ENCODE results near the gene ZBTB3. TPM values are rescaled to one million over a fixed set of nuclear protein-coding genes. Genes with fewer than 3 reads are reported as not detected.

ZBTB3 gene
- total and polyA plus RNA-seq, 9 of the 15 experiments (the other 6 are each of a cell fraction or from before 2014, with no cell fraction given) = 1.9 to 10.0 (median 4.9) TPM

DNA sequence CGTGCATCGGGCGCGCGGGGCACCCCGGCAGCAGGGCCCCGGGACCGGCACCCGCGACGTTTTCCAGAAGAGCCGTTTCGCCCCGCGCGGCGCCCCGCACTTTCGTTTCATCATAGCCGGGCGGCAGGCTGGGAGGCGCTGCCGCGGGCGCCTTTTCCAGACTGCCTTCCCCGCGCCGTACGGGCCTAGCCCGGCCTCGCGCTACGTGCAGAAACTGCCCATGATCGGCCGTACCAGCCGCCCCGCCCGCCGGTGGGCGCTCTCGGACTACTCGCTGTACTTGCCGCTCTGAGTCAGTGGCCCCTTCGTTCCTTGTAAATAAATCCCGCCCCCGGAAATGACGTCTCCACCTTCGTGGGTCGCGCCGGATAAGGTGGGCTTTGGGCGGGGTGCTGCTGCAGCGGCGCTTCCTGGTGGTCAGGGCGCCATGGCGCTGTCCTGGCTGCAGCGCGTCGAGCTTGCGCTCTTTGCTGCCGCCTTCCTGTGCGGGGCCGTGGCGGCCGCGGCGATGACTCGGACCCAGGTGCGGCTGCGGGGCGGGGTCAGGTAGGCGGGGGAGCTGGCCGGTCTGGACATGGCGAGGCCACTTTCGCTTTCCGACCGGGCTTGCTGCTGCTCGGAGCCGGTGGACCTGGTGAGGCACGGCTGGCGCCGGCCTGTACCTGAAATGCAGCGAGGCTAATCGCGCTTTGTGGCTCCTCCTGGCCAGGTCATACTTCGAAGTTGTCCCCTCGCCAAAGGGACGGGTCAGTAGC, 33.2 kb upstream of the ZBTB3 start, which contains the start of gene TMEM179B (continued):
- TF ChIP-seq, protein P1, sequence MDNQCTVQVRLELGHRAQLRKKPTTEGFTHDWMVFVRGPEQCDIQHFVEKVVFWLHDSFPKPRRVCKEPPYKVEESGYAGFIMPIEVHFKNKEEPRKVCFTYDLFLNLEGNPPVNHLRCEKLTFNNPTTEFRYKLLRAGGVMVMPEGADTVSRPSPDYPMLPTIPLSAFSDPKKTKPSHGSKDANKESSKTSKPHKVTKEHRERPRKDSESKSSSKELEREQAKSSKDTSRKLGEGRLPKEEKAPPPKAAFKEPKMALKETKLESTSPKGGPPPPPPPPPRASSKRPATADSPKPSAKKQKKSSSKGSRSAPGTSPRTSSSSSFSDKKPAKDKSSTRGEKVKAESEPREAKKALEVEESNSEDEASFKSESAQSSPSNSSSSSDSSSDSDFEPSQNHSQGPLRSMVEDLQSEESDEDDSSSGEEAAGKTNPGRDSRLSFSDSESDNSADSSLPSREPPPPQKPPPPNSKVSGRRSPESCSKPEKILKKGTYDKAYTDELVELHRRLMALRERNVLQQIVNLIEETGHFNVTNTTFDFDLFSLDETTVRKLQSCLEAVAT (IDR thresholded peaks at IDR 0.05) = peak in 1 of 2 experiments; percentile 49; a peak in 2 of 4 replicates
- TF ChIP-seq CBX2 (IDR thresholded peaks at IDR 0.05; ENCODE audit: insufficient read depth, low read length, poor library complexity, severe bottlenecking) = no peak
- no peak for TF ChIP-seq ZNF197 (CRISPR knock-in tag; IDR thresholded peaks at IDR 0.05; ENCODE audit: low read depth)
- peak; percentile 29 for TF ChIP-seq PRPF4 (IDR thresholded peaks at IDR 0.05; ENCODE audit: insufficient read depth, low read depth, low read length, poor library complexity, severe bottlenecking)
- no peak for TF ChIP-seq MCM7 (IDR thresholded peaks at IDR 0.05)
- TF ChIP-seq PCBP1 (IDR thresholded peaks at IDR 0.05; ENCODE audit: low read depth, low read length, poor library complexity, severe bottlenecking) = no peak
- TF ChIP-seq SMAD3 (CRISPR knock-in tag; conservative IDR thresholded peaks at IDR 0.05) = 0 out of 2 replicates have a peak, but pooled peaks have one; percentile 10
- TF ChIP-seq ILK (tag; IDR thresholded peaks at IDR 0.05; ENCODE audit: borderline replicate concordance, low read depth) = no peak
- no peak for TF ChIP-seq HMG20B (CRISPR knock-in tag; IDR thresholded peaks at IDR 0.05)
- peak; percentile 78; the same call in 1 of the 2 replicates for TF ChIP-seq ERF (CRISPR knock-in tag; IDR thresholded peaks at IDR 0.05)
- TF ChIP-seq, protein P2, sequence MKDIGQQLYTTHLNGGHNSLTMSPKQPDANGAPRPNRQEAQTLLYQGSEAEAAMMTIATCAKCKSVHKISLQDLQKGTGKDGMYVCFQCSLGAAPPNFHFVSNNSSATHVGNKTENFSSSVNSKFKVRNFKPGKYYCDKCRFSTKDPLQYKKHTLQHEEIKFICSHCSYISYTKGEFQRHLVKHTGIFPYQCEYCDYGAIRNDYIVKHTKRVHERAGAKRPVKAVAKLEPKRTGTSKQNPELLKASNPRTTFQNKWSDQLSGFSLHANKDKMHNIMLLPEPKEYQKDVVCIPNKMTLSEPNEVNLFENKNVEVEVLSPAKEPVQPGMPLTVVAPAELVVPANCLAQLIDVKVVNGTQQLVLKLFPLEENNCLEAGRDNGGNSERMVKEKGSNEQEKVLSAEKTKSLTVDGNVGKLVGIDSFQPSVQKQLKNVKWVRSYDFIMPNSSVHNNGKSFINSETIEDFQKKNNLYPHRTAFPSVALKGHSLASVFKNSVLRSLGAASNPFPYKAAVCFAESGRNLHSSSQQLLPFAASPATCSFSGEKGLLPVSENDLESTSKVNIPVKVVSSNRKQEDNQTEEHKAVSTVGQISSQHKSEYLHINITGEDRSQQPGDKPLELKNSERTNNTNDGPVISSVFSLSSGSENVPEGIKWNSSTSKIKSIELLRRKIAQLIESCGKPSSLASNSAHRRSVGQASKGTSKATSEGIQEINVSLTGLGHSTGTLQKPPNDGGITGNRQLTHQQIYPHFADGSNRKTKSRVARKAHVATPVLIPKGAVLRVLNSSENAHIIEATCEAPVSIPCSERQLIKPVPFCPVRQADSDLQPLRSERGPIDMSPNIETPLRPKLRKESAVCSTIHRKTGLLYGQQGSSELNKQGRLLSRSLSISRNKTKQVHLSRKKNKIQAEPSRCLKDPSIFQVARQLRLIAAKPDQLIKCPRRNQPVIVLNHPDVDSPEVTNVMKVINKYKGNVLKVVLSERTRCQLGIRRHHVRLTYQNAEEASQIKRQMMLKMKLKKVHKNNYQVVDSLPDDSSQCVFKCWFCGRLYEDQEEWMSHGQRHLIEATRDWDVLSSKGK (CRISPR knock-in tag; IDR thresholded peaks at IDR 0.05) = no peak
- TF ChIP-seq, protein P3, sequence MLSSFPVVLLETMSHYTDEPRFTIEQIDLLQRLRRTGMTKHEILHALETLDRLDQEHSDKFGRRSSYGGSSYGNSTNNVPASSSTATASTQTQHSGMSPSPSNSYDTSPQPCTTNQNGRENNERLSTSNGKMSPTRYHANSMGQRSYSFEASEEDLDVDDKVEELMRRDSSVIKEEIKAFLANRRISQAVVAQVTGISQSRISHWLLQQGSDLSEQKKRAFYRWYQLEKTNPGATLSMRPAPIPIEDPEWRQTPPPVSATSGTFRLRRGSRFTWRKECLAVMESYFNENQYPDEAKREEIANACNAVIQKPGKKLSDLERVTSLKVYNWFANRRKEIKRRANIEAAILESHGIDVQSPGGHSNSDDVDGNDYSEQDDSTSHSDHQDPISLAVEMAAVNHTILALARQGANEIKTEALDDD (IDR thresholded peaks at IDR 0.05) = no peak
- TF ChIP-seq ZNF140 (CRISPR knock-in tag; IDR thresholded peaks at IDR 0.05) = no peak
- TF ChIP-seq SP1 (CRISPR knock-in tag; IDR thresholded peaks at IDR 0.05) = peak; percentile 97
- no peak for TF ChIP-seq ZNF41 (CRISPR knock-in tag; conservative IDR thresholded peaks at IDR 0.05)
- TF ChIP-seq, protein P4, sequence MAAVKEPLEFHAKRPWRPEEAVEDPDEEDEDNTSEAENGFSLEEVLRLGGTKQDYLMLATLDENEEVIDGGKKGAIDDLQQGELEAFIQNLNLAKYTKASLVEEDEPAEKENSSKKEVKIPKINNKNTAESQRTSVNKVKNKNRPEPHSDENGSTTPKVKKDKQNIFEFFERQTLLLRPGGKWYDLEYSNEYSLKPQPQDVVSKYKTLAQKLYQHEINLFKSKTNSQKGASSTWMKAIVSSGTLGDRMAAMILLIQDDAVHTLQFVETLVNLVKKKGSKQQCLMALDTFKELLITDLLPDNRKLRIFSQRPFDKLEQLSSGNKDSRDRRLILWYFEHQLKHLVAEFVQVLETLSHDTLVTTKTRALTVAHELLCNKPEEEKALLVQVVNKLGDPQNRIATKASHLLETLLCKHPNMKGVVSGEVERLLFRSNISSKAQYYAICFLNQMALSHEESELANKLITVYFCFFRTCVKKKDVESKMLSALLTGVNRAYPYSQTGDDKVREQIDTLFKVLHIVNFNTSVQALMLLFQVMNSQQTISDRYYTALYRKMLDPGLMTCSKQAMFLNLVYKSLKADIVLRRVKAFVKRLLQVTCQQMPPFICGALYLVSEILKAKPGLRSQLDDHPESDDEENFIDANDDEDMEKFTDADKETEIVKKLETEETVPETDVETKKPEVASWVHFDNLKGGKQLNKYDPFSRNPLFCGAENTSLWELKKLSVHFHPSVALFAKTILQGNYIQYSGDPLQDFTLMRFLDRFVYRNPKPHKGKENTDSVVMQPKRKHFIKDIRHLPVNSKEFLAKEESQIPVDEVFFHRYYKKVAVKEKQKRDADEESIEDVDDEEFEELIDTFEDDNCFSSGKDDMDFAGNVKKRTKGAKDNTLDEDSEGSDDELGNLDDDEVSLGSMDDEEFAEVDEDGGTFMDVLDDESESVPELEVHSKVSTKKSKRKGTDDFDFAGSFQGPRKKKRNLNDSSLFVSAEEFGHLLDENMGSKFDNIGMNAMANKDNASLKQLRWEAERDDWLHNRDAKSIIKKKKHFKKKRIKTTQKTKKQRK (IDR thresholded peaks at IDR 0.05; ENCODE audit: borderline replicate concordance, low read depth, low read length) = 0 out of 2 replicates have a peak, but pooled peaks have one; percentile 9
- TF ChIP-seq CREBBP (IDR thresholded peaks at IDR 0.05; ENCODE audit: low read depth, low read length) = no peak

Measured in K562 (cell line).